Panc1 (cell line): Measurements from ENCODE around the gene ZSCAN20. TPM values are rescaled to one million over a fixed set of nuclear protein-coding genes. Genes with fewer than 3 reads are reported as not detected.

Experiments used
- ATAC-seq: fragments of 200-7000 bp; cut with Tn5 transposase; 2 replicates; pipeline ENCODE4 v1.9.1; 2020; ENCODE audit warnings: mild to moderate bottlenecking, moderate library complexity
- BruUV-seq: library from RNA; stranded (reverse); fragments of 400-500 nt; replicated peaks from 2 replicates; lab custom pipeline; 2021; lab: Mats Ljungman, UMichigan
- CTCF ChIA-PET: fragments of 300-600 bp; sonication (Branson Sonifier 250); formaldehyde crosslinking; loops from one replicate; lab custom pipeline; 2022; ENCODE audit warnings: antibody characterized with exemption; lab: Charles Lee
- POLR2A ChIA-PET: fragments of 300-600 bp; sonication (Branson Sonifier 250); formaldehyde crosslinking; loops from one replicate; lab custom pipeline; 2022; ENCODE audit warnings: antibody characterized with exemption; lab: Charles Lee
- DNase-seq: peaks from one replicate; pipeline ENCODE4 v3.0.0-alpha.2; 2010; ENCODE audit warnings: low read depth, low spot score
- H3K27ac ChIP-seq: 2 replicates; pipeline ENCODE4 v1.5.1; 2011; ENCODE audit warnings: mild to moderate bottlenecking, low read length, inconsistent platforms
- H3K27me3 ChIP-seq: fragments of 200-500 bp; sonication (Bioruptor generic); 2 replicates; pipeline ENCODE4 v1.6.0; 2014; ENCODE audit warnings: low read length, inconsistent platforms; ENCODE audit not compliant: control insufficient read depth, insufficient read depth
- H3K36me3 ChIP-seq: fragments of 200-500 bp; sonication (Bioruptor generic); 2 replicates; pipeline ENCODE4 v1.5.1; 2014; ENCODE audit warnings: inconsistent platforms, mild to moderate bottlenecking, low read length, moderate library complexity; ENCODE audit not compliant: control insufficient read depth, insufficient read depth
- H3K4me1 ChIP-seq: 2 replicates; pipeline ENCODE4 v1.5.1; 2011; ENCODE audit warnings: inconsistent platforms, mild to moderate bottlenecking, low read length, moderate library complexity; ENCODE audit not compliant: control insufficient read depth, insufficient read depth
- H3K4me3 ChIP-seq, 2 experiments: 2 replicates each; pipeline ENCODE4 v1.5.1; 2011 to 2012; ENCODE audit warnings: low read depth in 2 of 2, low read length in 2 of 2, mild to moderate bottlenecking in 2 of 2, inconsistent platforms in 1 of 2, moderate library complexity in 1 of 2
- H3K9me3 ChIP-seq: fragments of 200-500 bp; sonication (Bioruptor generic); 2 replicates; pipeline ENCODE4 v1.5.1; 2014; ENCODE audit warnings: low read depth, mild to moderate bottlenecking, inconsistent platforms, low read length, moderate library complexity; ENCODE audit not compliant: control insufficient read depth, insufficient read depth
- POLR2AphosphoS5 ChIP-seq: IDR thresholded peaks from 2 replicates; pipeline ENCODE4 v1.6.1; 2012; ENCODE audit warnings: mild to moderate bottlenecking, low read depth, low read length, moderate library complexity
- SIN3A ChIP-seq: IDR thresholded peaks from 2 replicates; pipeline ENCODE4 v1.6.1; 2012; ENCODE audit warnings: low read depth, mild to moderate bottlenecking, low read length, moderate library complexity, borderline replicate concordance; ENCODE audit not compliant: insufficient read depth
- TCF7L2 ChIP-seq: IDR thresholded peaks from 2 replicates; pipeline ENCODE4 v1.6.1; 2011; ENCODE audit warnings: mild to moderate bottlenecking, low read depth, low read length, inconsistent platforms
- in situ Hi-C: cut with HindIII; loops from 2 replicates; pipeline ENCODE4 v1.10.0; 2016; ENCODE audit warnings: low sequenced_read_pairs, low pct_unique_long_range_greater_than_20kb
- intact Hi-C: fragments of 100-400 bp; cut with micrococcal nuclease; formaldehyde crosslinking; loops from one replicate; pipeline ENCODE4 v1.10.0; 2022; ENCODE audit not compliant: unreplicated experiment
- total RNA-seq: library from RNA; stranded (reverse); gene quantifications from one replicate; pipeline ENCODE4 v1.2.1, GENCODE V29; 2021; ENCODE audit not compliant: unreplicated experiment
- TF ChIP-seq, protein P1 (sequence below), 2 experiments: IDR thresholded peaks; 2 replicates each; pipeline ENCODE4 v1.6.1; 2011 to 2012; ENCODE audit warnings: low read depth in 2 of 2, control low read depth in 1 of 2, low read length in 1 of 2, mild to moderate bottlenecking in 1 of 2, moderate library complexity in 1 of 2; ENCODE audit not compliant: insufficient read depth in 1 of 2
- TF ChIP-seq, protein P2 (sequence below): fragments of 450-650 bp; IDR thresholded peaks from 2 replicates; pipeline ENCODE4 v1.5.1; 2017; ENCODE audit warnings: mild to moderate bottlenecking

ZSCAN20 gene
- total RNA-seq, 1 experiment from 2014 or later = 6.9 TPM

DNA sequence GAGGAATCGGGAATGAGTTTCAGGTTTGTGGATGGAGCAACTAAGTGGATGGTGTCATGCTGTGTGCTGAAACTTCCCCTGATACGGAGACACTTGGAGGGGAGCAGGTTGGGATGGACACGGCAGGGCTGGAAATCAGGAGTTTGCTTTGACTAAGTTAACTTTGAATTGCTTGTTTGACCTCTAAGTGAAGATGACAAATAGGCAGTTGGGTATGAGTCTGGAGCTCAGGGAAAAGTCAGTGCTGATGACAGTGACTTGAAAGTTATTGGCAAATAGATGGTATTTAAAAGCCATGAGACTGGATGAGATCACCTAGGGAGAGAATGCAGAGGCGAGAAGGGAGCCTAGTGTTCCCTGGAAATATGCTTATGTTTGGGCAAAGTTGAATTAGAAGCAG is 12.8 kb upstream of the ZSCAN20 start:
- DNase-seq = no peak
- no peak for ATAC-seq
- intact Hi-C loops (loop anchor here (5.0 kb wide), 1 partner anchor 162 kb away; no protein-coding TSS in a partner anchor), in situ Hi-C loops (no loop called here)
- CTCF ChIA-PET = no interaction called here
- no peak overlapping the region for H3K4me3 ChIP-seq
- POLR2A ChIA-PET = no interaction called here
- H3K27ac ChIP-seq = no peak overlapping the region
- no peaks in the 10 kb centered on the region for H3K9me3 ChIP-seq
- TF ChIP-seq TCF7L2 = no peak
- TF ChIP-seq, protein P1, sequence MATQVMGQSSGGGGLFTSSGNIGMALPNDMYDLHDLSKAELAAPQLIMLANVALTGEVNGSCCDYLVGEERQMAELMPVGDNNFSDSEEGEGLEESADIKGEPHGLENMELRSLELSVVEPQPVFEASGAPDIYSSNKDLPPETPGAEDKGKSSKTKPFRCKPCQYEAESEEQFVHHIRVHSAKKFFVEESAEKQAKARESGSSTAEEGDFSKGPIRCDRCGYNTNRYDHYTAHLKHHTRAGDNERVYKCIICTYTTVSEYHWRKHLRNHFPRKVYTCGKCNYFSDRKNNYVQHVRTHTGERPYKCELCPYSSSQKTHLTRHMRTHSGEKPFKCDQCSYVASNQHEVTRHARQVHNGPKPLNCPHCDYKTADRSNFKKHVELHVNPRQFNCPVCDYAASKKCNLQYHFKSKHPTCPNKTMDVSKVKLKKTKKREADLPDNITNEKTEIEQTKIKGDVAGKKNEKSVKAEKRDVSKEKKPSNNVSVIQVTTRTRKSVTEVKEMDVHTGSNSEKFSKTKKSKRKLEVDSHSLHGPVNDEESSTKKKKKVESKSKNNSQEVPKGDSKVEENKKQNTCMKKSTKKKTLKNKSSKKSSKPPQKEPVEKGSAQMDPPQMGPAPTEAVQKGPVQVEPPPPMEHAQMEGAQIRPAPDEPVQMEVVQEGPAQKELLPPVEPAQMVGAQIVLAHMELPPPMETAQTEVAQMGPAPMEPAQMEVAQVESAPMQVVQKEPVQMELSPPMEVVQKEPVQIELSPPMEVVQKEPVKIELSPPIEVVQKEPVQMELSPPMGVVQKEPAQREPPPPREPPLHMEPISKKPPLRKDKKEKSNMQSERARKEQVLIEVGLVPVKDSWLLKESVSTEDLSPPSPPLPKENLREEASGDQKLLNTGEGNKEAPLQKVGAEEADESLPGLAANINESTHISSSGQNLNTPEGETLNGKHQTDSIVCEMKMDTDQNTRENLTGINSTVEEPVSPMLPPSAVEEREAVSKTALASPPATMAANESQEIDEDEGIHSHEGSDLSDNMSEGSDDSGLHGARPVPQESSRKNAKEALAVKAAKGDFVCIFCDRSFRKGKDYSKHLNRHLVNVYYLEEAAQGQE (IDR thresholded peaks at IDR 0.05; ENCODE audit: insufficient read depth in 1 of 2, low read depth in 2 of 2, low read length in 1 of 2) = no peak
- TF ChIP-seq, protein P2, sequence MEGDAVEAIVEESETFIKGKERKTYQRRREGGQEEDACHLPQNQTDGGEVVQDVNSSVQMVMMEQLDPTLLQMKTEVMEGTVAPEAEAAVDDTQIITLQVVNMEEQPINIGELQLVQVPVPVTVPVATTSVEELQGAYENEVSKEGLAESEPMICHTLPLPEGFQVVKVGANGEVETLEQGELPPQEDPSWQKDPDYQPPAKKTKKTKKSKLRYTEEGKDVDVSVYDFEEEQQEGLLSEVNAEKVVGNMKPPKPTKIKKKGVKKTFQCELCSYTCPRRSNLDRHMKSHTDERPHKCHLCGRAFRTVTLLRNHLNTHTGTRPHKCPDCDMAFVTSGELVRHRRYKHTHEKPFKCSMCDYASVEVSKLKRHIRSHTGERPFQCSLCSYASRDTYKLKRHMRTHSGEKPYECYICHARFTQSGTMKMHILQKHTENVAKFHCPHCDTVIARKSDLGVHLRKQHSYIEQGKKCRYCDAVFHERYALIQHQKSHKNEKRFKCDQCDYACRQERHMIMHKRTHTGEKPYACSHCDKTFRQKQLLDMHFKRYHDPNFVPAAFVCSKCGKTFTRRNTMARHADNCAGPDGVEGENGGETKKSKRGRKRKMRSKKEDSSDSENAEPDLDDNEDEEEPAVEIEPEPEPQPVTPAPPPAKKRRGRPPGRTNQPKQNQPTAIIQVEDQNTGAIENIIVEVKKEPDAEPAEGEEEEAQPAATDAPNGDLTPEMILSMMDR = no peak
- no peak for TF ChIP-seq POLR2AphosphoS5
- TF ChIP-seq SIN3A = no peak
- H3K27me3 ChIP-seq = no peaks in the 10 kb centered on the region
- no peaks in the 10 kb centered on the region for H3K4me1 ChIP-seq
- no TSS peak for BruUV-seq
- H3K36me3 ChIP-seq = no peaks in the 10 kb centered on the region

DNA sequence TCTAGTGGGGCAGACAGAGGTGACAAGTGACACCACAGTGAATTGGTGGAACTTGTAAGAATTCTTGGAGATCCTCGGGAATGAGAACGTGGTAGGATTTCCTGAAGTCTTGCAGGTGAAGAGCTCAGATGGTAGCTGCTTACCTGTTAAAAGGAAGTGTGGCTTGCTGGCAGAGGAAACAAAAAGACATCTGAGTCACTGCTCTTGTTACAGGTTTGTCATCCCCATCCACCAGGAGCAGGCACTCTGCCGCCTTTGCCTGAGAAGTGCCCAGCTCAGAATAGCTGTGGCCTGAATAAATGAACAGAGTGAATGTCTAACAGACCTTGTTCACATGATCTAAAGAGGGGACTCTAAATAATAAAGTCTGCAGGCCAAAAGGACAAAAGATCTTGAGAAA is 12.3 kb upstream of the ZSCAN20 start:
- ATAC-seq = no peak
- in situ Hi-C loops (no loop called here), intact Hi-C loops (no loop called here)

More for the DNA sequence above, 12.3 kb upstream of the ZSCAN20 start:
- BruUV-seq = no TSS peak
- ChIA-PET POLR2A (no interaction called here), CTCF (no interaction called here)
- no peak for DNase-seq
- Histone ChIP-seq H3K9me3 (no peaks in the 10 kb centered on the region), H3K4me1 (no peaks in the 10 kb centered on the region), H3K36me3 (no peaks in the 10 kb centered on the region), H3K27me3 (no peaks in the 10 kb centered on the region), H3K4me3 (no peak overlapping the region), H3K27ac (no peak overlapping the region)
- TF ChIP-seq TCF7L2 (no peak), POLR2AphosphoS5 (no peak), SIN3A (no peak)
- TF ChIP-seq, protein P2 = no peak
- TF ChIP-seq, protein P1 (IDR thresholded peaks at IDR 0.05; ENCODE audit: insufficient read depth in 1 of 2, low read depth in 2 of 2, low read length in 1 of 2) = no peak
